GM19468 (cell line): Measurements from ENCODE around the gene CCR2.

ENCODE experiments used
- ATAC-seq: cut with Tn5 transposase; IDR thresholded peaks from one replicate; pipeline ENCODE4 v1.9.1; 2021; ENCODE audit warnings: mild to moderate bottlenecking, moderate library complexity, moderate number of reproducible peaks; ENCODE audit not compliant: unreplicated experiment; ENCODE audit errors: extremely low read depth

The CCR2 gene

GRCh38 chr3:46353090-46353489 is 821 bp upstream of the CCR2 start:
- ATAC-seq: no peak

DNA sequence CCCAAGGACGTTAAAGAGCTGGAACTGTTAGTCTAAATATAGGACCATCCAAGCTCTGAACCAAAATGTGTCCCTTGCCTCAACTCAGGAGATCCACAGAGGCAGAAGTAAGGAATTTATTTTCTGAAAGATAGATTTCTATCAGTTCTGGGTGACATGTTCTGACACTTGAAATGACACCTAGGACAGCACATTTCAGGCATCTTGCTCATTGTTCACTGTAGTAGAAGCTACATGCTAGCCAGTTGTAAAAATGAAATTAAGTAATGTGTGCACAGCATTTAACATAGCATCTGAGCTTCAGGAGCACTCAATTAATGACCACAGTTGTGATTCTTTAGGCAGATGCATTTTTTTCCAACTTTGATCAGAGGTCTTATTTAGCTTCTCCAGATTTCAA is 567 bp downstream of the CCR2 start:
- ATAC-seq: no peak

- no peak for ATAC-seq
These were observed 1.1 kb downstream of the CCR2 start for GRCh38 chr3:46354984-46355383.

DNA sequence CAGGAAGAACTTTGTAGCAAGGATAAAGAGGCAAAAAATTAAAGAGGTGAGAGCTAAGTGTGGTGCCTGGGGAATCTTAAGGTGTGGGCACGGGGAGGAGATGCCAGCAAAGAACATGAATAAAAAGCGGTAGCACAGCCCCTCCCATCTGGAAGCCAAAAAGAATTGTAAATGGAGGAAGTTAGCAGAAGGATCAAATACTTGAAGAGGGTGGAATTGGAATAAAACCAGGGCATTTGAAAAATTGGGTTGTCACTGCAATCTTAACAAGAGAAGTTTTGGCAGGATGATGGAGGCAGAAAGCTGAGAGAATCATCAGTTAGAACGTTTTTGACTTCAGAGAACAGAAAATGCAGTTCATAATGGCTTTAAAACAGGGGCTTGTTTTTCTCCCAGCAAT is 2.4 kb downstream of the CCR2 start:
- ATAC-seq: no peak

GRCh38 chr3:46356909-46357308 is 3.0 kb downstream of the CCR2 start:
- no peak for ATAC-seq

GRCh38 chr3:46358466-46358865 is 4.6 kb downstream of the CCR2 start:
- no peak for ATAC-seq

DNA sequence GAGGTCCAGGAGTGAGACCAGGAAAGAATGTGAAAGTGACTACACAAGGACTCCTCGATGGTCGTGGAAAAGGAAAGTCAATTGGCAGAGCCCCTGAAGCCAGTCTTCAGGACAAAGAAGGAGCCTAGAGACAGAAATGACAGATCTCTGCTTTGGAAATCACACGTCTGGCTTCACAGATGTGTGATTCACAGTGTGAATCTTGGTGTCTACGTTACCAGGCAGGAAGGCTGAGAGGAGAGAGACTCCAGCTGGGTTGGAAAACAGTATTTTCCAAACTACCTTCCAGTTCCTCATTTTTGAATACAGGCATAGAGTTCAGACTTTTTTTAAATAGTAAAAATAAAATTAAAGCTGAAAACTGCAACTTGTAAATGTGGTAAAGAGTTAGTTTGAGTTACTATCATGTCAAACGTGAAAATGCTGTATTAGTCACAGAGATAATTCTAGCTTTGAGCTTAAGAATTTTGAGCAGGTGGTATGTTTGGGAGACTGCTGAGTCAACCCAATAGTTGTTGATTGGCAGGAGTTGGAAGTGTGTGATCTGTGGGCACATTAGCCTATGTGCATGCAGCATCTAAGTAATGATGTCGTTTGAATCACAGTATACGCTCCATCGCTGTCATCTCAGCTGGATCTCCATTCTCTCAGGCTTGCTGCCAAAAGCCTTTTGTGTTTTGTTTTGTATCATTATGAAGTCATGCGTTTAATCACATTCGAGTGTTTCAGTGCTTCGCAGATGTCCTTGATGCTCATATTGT is 6.0 kb downstream of the CCR2 start:
- ATAC-seq: no peak

GRCh38 chr3:46360907-46361306 is 7.0 kb downstream of the CCR2 start:
- no peak for ATAC-seq

GRCh38 chr3:46361408-46362283 is 7.7 kb downstream of the CCR2 start:
- ATAC-seq: no peak

DNA sequence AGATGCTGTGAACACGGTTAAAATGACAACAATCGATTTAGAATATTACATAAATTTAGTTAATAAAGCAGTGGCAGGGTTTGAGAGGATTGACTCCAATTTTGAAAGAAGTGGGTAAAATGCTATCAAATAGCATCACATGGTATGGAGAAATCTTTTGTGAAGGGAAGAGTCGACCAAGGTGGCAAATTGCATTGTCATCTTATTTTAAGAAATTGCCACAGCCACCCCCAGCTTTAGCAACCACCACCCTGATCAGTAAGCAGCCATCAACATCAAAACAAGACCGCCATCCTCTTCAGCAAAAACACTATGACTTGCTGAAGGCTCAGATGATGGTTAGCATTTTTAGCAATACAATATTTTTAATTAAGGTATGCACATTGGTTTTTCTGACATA is 11.1 kb downstream of the CCR2 start:
- ATAC-seq: no peak

DNA sequence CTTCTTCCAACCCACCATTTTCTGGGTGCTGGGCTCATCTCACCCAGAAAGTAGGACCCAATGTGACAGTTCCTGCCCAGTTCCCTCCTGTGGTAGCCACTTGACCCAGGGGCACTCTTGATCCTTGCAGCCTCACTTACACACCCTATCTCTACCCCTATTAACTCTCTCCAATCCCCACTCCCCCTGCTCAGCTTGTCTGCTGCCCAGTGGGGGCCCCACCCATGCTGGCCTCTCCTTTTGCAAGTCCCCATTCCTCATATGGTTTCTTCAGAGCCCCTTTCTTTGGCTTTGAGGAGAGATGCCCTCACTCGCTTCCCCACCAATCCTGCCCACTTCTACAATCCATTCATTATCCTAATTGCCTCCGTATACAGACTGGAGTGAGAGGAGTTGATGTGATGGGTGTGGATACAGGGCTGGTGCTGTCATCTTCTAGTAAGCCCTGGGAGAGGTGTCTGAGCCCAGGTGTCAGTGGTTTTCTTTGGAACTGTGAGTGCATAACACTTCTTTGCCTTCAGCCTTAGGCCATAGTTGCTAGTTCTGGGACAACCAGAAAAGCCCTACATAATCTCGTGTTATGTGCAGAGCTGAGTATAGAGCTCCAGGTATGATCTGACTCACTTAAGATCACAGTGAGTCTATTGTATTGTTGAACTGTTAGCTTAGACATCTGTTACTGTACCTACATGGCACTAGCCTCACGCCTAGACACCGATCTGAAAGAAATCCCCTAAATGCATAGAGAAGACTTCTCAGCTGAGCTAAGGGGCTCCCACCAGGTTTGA is 12.0 kb downstream of the CCR2 start:
- ATAC-seq: no peak

- ATAC-seq: no peak
These were observed 13.9 kb downstream of the CCR2 start for GRCh38 chr3:46367811-46368210.

DNA sequence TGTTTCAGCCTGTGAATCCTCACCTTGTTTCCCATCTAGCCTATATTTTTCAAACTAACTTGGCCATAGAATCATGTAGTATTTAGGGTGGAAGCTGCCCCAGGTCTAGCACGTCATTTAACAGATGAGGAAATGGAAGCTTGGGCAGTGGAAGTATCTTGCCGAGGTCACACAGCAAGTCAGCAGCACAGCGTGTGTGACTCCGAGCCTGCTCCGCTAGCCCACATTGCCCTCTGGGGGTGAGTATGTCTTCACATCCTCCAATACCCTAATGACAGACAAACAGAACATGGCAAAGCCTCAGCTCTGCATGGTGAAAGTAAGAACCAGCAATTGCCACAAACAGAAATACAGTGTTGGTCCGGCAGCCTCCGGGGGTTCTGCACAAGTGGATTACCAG is 14.7 kb downstream of the CCR2 start:
- ATAC-seq: peak; percentile 28

- no peak for ATAC-seq
These were observed 15.2 kb downstream of the CCR2 start for GRCh38 chr3:46369151-46369550.

DNA sequence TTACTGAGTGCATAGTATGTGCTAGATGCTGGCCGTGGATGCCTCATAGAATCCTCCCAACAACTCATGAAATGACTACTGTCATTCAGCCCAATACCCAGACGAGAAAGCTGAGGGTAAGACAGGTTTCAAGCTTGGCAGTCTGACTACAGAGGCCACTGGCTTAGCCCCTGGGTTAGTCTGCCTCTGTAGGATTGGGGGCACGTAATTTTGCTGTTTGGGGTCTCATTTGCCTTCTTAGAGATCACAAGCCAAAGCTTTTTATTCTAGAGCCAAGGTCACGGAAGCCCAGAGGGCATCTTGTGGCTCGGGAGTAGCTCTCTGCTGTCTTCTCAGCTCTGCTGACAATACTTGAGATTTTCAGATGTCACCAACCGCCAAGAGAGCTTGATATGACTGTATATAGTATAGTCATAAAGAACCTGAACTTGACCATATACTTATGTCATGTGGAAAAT is 15.8 kb downstream of the CCR2 start:
- no peak for ATAC-seq

- no peak for ATAC-seq
These were observed 17.1 kb downstream of the CCR2 start, which contains the start of gene CCR5 for GRCh38 chr3:46370839-46371518. CCR5 (plus strand) TSS chr3:46370946; CDS start chr3:46372903, 1,957 bp downstream.

GRCh38 chr3:46371519-46372340 is 17.8 kb downstream of the CCR2 start:
- ATAC-seq: no peak

GRCh38 chr3:46372492-46373359 is 18.8 kb downstream of the CCR2 start:
- no peak for ATAC-seq
